Tibial artery (tissue), 4 donors: ENCODE results near the gene WFIKKN1.

ENCODE experiments used
- DNase-seq, 2 donors: peaks; one replicate each; pipeline ENCODE4 v3.0.0-alpha.2; 2019
- H3K27ac ChIP-seq, 2 donors: fragments of 200-600 bp; sonication (generic) in 1 of 2; 1 replicate in 1 of 2; 2 replicates in 1 of 2; pipeline ENCODE4 v1.5.1; 2018 to 2019; ENCODE audit warnings: mild to moderate bottlenecking in 1 of 2
- H3K27me3 ChIP-seq, 2 donors: fragments of 200-600 bp; sonication (generic) in 1 of 2; one replicate each; pipeline versions ENCODE4 v1.5.1 to v1.6.0; 2016 to 2019
- H3K36me3 ChIP-seq, 3 donors: fragments of 200-600 bp; sonication (generic) in 2 of 3; one replicate each; pipeline ENCODE4 v1.5.1; 2016 to 2019; ENCODE audit warnings: mild to moderate bottlenecking in 2 of 3
- H3K4me1 ChIP-seq, 4 donors: fragments of 200-600 bp; sonication (generic) in 2 of 4; 1 replicate in 3 of 4; 2 replicates in 1 of 4; pipeline ENCODE4 v1.5.1; 2016 to 2019
- H3K4me3 ChIP-seq, 2 donors: fragments of 200-600 bp; sonication (generic) in 1 of 2; 1 replicate in 1 of 2; 2 replicates in 1 of 2; pipeline ENCODE4 v1.5.1; 2018 to 2019; ENCODE audit warnings: mild to moderate bottlenecking in 2 of 2
- H3K9me3 ChIP-seq, 3 donors: fragments of 200-600 bp; sonication (generic) in 1 of 3; one replicate each; pipeline ENCODE4 v1.5.1; 2016 to 2019
- intact Hi-C: fragments of 100-400 bp; cut with DNase I; formaldehyde crosslinking; loops from one replicate; pipeline ENCODE4 v1.15.0; 2023; ENCODE audit warnings: low total_unique reads
- TF ChIP-seq, protein P1 (sequence below), 2 experiments: fragments of 200-600 bp in 1 of 2; fragments of 450-650 bp in 1 of 2; IDR thresholded peaks; one replicate each; pipeline ENCODE4 v1.5.1; 2017 to 2019; ENCODE audit warnings: antibody characterized with exemption in 2 of 2, mild to moderate bottlenecking in 1 of 2, moderate library complexity in 1 of 2

The WFIKKN1 gene

DNA sequence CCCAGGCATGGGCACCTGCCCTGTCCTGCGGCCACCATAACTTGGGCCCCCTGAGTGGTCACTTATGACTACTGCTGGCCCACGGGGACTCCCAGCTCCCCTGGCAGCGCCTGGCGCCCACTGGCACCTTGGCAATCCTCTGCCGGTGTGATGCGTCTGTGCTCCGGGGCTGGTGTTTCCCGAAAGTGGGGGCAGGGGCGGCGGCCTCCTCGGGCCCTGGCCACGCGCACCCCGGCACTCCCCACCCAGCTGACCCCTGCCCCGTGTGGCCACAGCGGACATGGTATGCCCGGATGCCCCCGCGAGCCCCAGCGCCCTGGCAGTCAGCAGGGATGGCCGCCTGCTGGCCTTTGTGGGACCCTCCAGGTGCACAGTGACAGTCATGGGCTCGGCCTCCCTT, 26.7 kb downstream of the WFIKKN1 start:
- H3K4me1 ChIP-seq, result peaks cover 0 to 15% (median 13%) of the 10 kb centered on the region in 4 donors
- peaks cover 0 to 71% (median 5%) of the 10 kb centered on the region in 3 donors for H3K36me3 ChIP-seq
- intact Hi-C loops, result loop anchor here (5.0 kb wide), 1 partner anchor 80 kb away; no protein-coding TSS in a partner anchor
- no peaks in the 10 kb centered on the region for H3K27me3 ChIP-seq
- DNase-seq, result no peak
- TF ChIP-seq, protein P1, sequence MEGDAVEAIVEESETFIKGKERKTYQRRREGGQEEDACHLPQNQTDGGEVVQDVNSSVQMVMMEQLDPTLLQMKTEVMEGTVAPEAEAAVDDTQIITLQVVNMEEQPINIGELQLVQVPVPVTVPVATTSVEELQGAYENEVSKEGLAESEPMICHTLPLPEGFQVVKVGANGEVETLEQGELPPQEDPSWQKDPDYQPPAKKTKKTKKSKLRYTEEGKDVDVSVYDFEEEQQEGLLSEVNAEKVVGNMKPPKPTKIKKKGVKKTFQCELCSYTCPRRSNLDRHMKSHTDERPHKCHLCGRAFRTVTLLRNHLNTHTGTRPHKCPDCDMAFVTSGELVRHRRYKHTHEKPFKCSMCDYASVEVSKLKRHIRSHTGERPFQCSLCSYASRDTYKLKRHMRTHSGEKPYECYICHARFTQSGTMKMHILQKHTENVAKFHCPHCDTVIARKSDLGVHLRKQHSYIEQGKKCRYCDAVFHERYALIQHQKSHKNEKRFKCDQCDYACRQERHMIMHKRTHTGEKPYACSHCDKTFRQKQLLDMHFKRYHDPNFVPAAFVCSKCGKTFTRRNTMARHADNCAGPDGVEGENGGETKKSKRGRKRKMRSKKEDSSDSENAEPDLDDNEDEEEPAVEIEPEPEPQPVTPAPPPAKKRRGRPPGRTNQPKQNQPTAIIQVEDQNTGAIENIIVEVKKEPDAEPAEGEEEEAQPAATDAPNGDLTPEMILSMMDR (IDR thresholded peaks at IDR 0.05), result no peak
- H3K27ac ChIP-seq, result no peak overlapping the region
- H3K9me3 ChIP-seq, result no peaks in the 10 kb centered on the region
- no peak overlapping the region for H3K4me3 ChIP-seq

DNA sequence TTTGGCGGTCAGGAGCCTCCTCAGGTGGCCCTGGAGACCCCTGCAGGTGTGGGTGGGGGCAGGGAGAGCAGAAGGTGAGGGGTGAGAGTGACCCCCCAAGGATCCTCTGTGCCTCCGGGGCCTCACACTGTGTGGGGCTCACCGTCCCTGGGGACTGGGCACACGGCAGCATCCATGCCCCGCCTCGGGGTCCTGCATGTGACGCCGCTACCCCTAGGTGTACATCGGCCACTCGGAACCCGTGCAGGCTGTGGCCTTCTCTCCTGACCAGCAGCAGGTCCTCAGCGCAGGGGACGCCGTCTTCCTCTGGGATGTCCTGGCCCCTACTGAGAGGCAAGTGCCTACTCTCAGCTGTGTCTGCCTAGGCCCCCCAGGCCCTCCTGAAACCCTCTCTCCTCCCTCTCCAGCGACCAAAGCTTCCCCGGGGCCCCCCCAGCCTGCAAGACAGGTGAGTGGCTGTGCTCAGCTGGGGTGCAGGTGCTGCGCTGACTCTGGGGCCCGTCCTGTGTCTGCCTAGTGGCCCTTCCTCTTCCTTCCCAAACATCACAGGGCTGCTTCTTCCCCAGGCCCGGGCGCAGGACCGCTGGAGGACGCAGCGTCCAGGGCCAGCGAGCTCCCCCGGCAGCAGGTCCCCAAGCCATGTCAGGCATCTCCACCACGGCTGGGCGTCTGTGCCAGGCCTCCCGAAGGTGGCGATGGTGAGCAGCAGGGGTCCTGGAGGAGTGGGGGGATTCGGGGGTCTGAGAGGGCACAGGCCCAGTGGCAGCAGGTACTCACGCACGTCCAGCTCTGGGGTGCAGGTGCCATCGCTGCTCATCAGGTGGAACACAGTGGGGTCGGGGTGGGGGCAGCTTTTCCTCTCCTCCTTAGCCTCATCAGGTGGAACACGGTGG, 28.1 kb downstream of the WFIKKN1 start:
- TF ChIP-seq, protein P1 (IDR thresholded peaks at IDR 0.05), result no peak
- H3K4me3 ChIP-seq, result no peak overlapping the region
- no peaks in the 10 kb centered on the region for H3K9me3 ChIP-seq
- intact Hi-C loops, result loop anchor here (5.0 kb wide), 1 partner anchor 82 kb away; no protein-coding TSS in a partner anchor
- no peak overlapping the region for H3K27ac ChIP-seq
- H3K27me3 ChIP-seq, result no peaks in the 10 kb centered on the region
- peaks cover 0 to 15% (median 13%) of the 10 kb centered on the region in 4 donors for H3K4me1 ChIP-seq
- H3K36me3 ChIP-seq, result peaks cover 0 to 61% (median 5%) of the 10 kb centered on the region in 3 donors
- no peak for DNase-seq

DNA sequence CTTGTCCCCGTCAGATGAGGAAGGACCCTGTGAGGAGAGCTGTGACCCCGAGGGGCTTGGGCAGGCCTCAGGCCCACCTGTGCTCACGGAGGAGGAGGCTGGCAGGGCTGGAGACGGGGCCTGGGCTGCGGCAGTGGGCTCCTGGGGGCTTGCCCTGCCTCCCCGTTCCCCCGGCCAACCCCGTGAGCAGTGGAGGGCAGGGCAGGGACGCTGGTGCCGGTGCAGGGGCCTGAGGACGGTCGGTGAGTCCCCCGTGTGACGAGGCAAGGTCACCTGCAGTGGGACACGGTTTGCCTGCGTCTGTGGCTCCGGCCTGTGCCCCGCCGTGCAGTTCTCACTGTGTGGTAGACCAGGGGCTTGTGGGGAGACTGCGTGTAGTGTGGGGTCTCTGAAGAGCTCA, 28.8 kb downstream of the WFIKKN1 start:
- no peaks in the 10 kb centered on the region for H3K27me3 ChIP-seq
- no peaks in the 10 kb centered on the region for H3K9me3 ChIP-seq
- intact Hi-C loops, result loop anchor here (5.0 kb wide), 1 partner anchor 82 kb away; no protein-coding TSS in a partner anchor
- no peak overlapping the region for H3K4me3 ChIP-seq
- peaks cover 0 to 56% (median 5%) of the 10 kb centered on the region in 3 donors for H3K36me3 ChIP-seq
- DNase-seq, result no peak
- H3K4me1 ChIP-seq, result peaks cover 0 to 15% (median 13%) of the 10 kb centered on the region in 4 donors
- TF ChIP-seq, protein P1 (IDR thresholded peaks at IDR 0.05), result no peak
- H3K27ac ChIP-seq, result no peak overlapping the region

DNA sequence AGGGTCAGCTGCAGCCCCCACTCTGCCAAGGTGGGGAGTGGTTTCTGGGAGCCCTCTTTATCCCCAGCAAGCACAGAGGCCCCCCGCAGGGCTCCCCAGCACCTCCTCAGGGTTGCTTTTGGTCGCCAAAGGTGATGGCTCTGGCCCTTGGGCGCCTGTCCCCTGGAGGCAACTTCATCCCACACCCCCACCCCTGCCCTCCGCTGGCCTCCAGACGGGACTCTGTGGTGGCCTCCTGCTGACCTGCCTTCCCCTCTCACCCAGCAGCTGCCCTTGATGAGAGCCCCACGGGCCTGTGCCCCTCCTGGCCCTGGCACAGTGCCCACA, 29.3 kb downstream of the WFIKKN1 start:
- H3K4me3 ChIP-seq, result peak overlapping the region; percentile 16 to 46
- TF ChIP-seq, protein P1 (IDR thresholded peaks at IDR 0.05), result no peak
- H3K4me1 ChIP-seq, result peaks cover 0 to 15% (median 13%) of the 10 kb centered on the region in 4 donors
- H3K9me3 ChIP-seq, result no peaks in the 10 kb centered on the region
- H3K27me3 ChIP-seq, result no peaks in the 10 kb centered on the region
- intact Hi-C loops, result no loop called here
- H3K27ac ChIP-seq, result peak overlapping the region; percentile 68 to 69
- no peak for DNase-seq
- peaks cover 0 to 52% (median 5%) of the 10 kb centered on the region in 3 donors for H3K36me3 ChIP-seq

DNA sequence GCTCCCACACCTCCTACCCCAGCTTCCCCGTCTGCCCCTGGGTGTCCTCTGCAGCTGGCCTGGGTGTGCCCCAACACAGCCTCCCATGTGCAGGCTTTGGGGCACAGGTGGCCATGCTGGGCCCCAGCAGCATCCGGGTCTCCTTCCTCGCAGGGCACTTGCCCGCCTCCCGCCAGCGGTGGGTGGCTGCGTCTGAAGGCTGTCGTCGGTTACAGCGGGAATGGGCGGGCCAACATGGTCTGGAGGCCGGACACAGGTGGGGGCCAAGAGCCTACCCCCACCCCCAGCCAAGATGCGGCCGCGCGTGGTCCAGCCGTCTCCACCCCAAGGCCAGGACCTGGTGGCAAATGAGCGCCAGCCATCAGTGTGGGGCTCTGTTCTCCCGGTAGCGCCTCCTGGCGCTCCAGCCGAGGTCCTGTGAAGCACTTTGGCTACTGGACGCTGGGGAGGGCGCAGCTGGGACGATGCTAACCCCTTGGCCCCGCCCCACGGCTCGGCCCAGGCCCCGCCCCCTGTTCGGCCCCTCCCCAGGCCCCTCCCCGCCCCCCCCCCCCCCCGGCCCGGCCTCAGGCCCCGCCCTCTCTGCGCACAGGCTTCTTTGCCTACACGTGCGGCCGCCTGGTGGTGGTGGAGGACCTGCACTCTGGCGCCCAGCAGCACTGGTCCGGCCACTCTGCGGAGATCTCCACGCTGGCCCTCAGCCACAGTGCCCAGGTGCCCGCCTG, 29.8 kb downstream of the WFIKKN1 start:
- Histone ChIP-seq H3K36me3 (peaks cover 0 to 46% (median 5%) of the 10 kb centered on the region in 3 donors), H3K27ac (peak overlapping the region; percentile 68 to 69), H3K4me1 (peaks cover 0 to 15% (median 13%) of the 10 kb centered on the region in 4 donors), H3K27me3 (no peaks in the 10 kb centered on the region), H3K4me3 (peak overlapping the region; percentile 16 to 46), H3K9me3 (no peaks in the 10 kb centered on the region)
- intact Hi-C loops, result no loop called here
- TF ChIP-seq, protein P1 (IDR thresholded peaks at IDR 0.05), result peak; percentile 53 to 57
- DNase-seq, result peak; percentile 89 to 94
